Measurements from ENCODE around the gene CDK14.

The CDK14 gene

GRCh38 chr7:91240376-91240941 is 644.3 kb downstream of the CDK14 start:
- peak; percentile 75 for DNase-seq

GRCh38 chr7:91242097-91242844 is 646.1 kb downstream of the CDK14 start:
- peak; percentile 58 for DNase-seq

- DNase-seq = peak; percentile 76
Observed at GRCh38 chr7:91243591-91244301, 647.6 kb downstream of the CDK14 start.

GRCh38 chr7:91247500-91247899 is 651.4 kb downstream of the CDK14 start:
- no peak for DNase-seq

- peak; percentile 64 for DNase-seq
Observed at GRCh38 chr7:91248996-91249395, 652.9 kb downstream of the CDK14 start.

- peak; percentile 72 for DNase-seq
Observed at GRCh38 chr7:91249506-91250233, 653.5 kb downstream of the CDK14 start.

GRCh38 chr7:91250706-91251105 is 654.6 kb downstream of the CDK14 start:
- DNase-seq = no peak

- peak; percentile 53 for DNase-seq
Observed at GRCh38 chr7:91251877-91252276, 655.8 kb downstream of the CDK14 start.
